Endodermal cell (in vitro differentiated cells): Measurements from ENCODE around the gene PATL1. TPM values are rescaled to one million over a fixed set of nuclear protein-coding genes. Genes with fewer than 3 reads are reported as not detected.

Experiments used
- DNase-seq: peaks from one replicate; pipeline ENCODE4 v3.0.0-alpha.2; 2017
- H3K27ac ChIP-seq: 2 replicates; pipeline ENCODE4 v1.5.1; 2013; ENCODE audit warnings: mild to moderate bottlenecking, low read depth, low read length, moderate library complexity
- H3K27me3 ChIP-seq: 2 replicates; pipeline ENCODE4 v1.6.1; 2013; ENCODE audit warnings: mild to moderate bottlenecking, low read length, moderate library complexity; ENCODE audit not compliant: insufficient read depth, control insufficient read depth, poor library complexity, severe bottlenecking
- H3K36me3 ChIP-seq: 2 replicates; pipeline ENCODE4 v1.7.0; 2013; ENCODE audit warnings: mild to moderate bottlenecking, low read length, moderate library complexity; ENCODE audit not compliant: control insufficient read depth, insufficient read depth
- H3K4me1 ChIP-seq: one replicate; pipeline ENCODE4 v1.7.0; 2013; ENCODE audit warnings: low read length; ENCODE audit not compliant: control insufficient read depth, insufficient read depth
- H3K4me3 ChIP-seq: 2 replicates; pipeline ENCODE4 v1.5.1; 2013; ENCODE audit warnings: mild to moderate bottlenecking, low read length, moderate library complexity
- H3K9ac ChIP-seq: 2 replicates; pipeline ENCODE4 v1.6.1; 2013; ENCODE audit warnings: mild to moderate bottlenecking, low read length, moderate library complexity; ENCODE audit not compliant: poor library complexity, severe bottlenecking; ENCODE audit errors: extremely low read depth
- H3K9me3 ChIP-seq: 2 replicates; pipeline ENCODE4 v1.6.1; 2013; ENCODE audit warnings: mild to moderate bottlenecking, low read length, moderate library complexity; ENCODE audit not compliant: control insufficient read depth
- H3K27ac Mint-ChIP-seq: 2 replicates; pipeline ENCODE4 v1.8.0; 2020; ENCODE audit warnings: mixed read lengths
- H3K27me3 Mint-ChIP-seq: 2 replicates; pipeline ENCODE4 v1.8.0; 2021; ENCODE audit warnings: mild to moderate bottlenecking, mixed read lengths; ENCODE audit not compliant: insufficient read depth
- H3K36me3 Mint-ChIP-seq: 2 replicates; pipeline ENCODE4 v1.8.0; 2020; ENCODE audit warnings: low read depth, mixed read lengths
- H3K4me1 Mint-ChIP-seq: 2 replicates; pipeline ENCODE4 v1.8.0; 2020; ENCODE audit warnings: mixed read lengths
- H3K4me3 Mint-ChIP-seq: 2 replicates; pipeline ENCODE4 v1.8.0; 2020; ENCODE audit warnings: mild to moderate bottlenecking, moderate library complexity, mixed read lengths
- H3K9me3 Mint-ChIP-seq: 2 replicates; pipeline ENCODE4 v1.8.0; 2020; ENCODE audit warnings: mild to moderate bottlenecking, mixed read lengths
- CTCF ChIP-seq: fragments of 200-600 bp; sonication (generic); conservative IDR thresholded peaks from 2 replicates; pipeline ENCODE4 v1.5.0; 2021; ENCODE audit warnings: antibody characterized with exemption, mild to moderate bottlenecking
- WGBS, 2 experiments: methylation state at CpG; one replicate each; pipeline versions ENCODE4 v1.1.5 to v1.1.7; 2013; ENCODE audit warnings: missing lambda C conversion rate in 2 of 2, mixed read lengths in 1 of 2; ENCODE audit not compliant: insufficient coverage in 1 of 2, insufficient read length in 1 of 2; 5-methylcytosine and 5-hydroxymethylcytosine counted together
- total RNA-seq, 2 donors: library from RNA; stranded (reverse); fragmentation: NEBNext Ultra II Directional in 1 of 2; extraction: Animal tissue kit (Norgen Biotek cat#: 25700) in 1 of 2; gene quantifications; 2 replicates in 1 of 2; 3 replicates in 1 of 2; pipeline ENCODE4 v1.2.1, GENCODE V29; 2021

Gene PATL1
- total RNA-seq, 2 donors from 2014 or later: 41.0 to 45.7 TPM

GRCh38 chr11:59647245-59647980 lies 21.4 kb downstream of the PATL1 start:
- peaks cover 93% of the 10 kb centered on the region for H3K36me3 Mint-ChIP-seq
- H3K4me3 Mint-ChIP-seq: no peak overlapping the region
- TF ChIP-seq CTCF: no peak
- H3K36me3 ChIP-seq: peaks cover 96% of the 10 kb centered on the region
- no peak overlapping the region for H3K4me3 ChIP-seq
- no peaks in the 10 kb centered on the region for H3K27me3 ChIP-seq
- H3K27ac Mint-ChIP-seq: no peak overlapping the region
- no peaks in the 10 kb centered on the region for H3K27me3 Mint-ChIP-seq
- 87 to 91% methylated on average over 2 to 3 of the region's 3 CpGs for WGBS, 2 experiments
- peaks cover 13% of the 10 kb centered on the region for H3K9me3 ChIP-seq
- no peak overlapping the region for H3K9ac ChIP-seq
- H3K9me3 Mint-ChIP-seq: peaks cover 15% of the 10 kb centered on the region
- H3K4me1 ChIP-seq: no peaks in the 10 kb centered on the region
- DNase-seq: no peak
- no peak overlapping the region for H3K27ac ChIP-seq
- peaks cover 8% of the 10 kb centered on the region for H3K4me1 Mint-ChIP-seq

GRCh38 chr11:59644528-59644927 lies 24.3 kb downstream of the PATL1 start:
- TF ChIP-seq CTCF: no peak
- no peaks in the 10 kb centered on the region for H3K27me3 ChIP-seq
- Mint-ChIP-seq H3K27me3 (no peaks in the 10 kb centered on the region), H3K27ac (no peak overlapping the region), H3K9me3 (peaks cover 15% of the 10 kb centered on the region), H3K4me1 (peaks cover 8% of the 10 kb centered on the region), H3K4me3 (no peak overlapping the region), H3K36me3 (peaks cover 93% of the 10 kb centered on the region)
- H3K36me3 ChIP-seq: peaks cover 96% of the 10 kb centered on the region
- H3K9ac ChIP-seq: no peak overlapping the region
- H3K4me3 ChIP-seq: no peak overlapping the region
- peaks cover 13% of the 10 kb centered on the region for H3K9me3 ChIP-seq
- WGBS, 2 experiments: 98 to 100% methylated on average over 1 to 3 of the region's 3 CpGs
- H3K27ac ChIP-seq: no peak overlapping the region
- H3K4me1 ChIP-seq: no peaks in the 10 kb centered on the region
- no peak for DNase-seq

GRCh38 chr11:59643390-59643789 lies 25.4 kb downstream of the PATL1 start:
- H3K27ac ChIP-seq: no peak overlapping the region
- peaks cover 8% of the 10 kb centered on the region for H3K4me1 Mint-ChIP-seq
- peaks cover 15% of the 10 kb centered on the region for H3K9me3 Mint-ChIP-seq
- H3K9me3 ChIP-seq: peaks cover 13% of the 10 kb centered on the region
- no peaks in the 10 kb centered on the region for H3K27me3 Mint-ChIP-seq
- no peak for TF ChIP-seq CTCF
- H3K4me3 ChIP-seq: no peak overlapping the region
- H3K27me3 ChIP-seq: no peaks in the 10 kb centered on the region
- H3K36me3 ChIP-seq: peaks cover 96% of the 10 kb centered on the region
- no peak for DNase-seq
- H3K4me3 Mint-ChIP-seq: no peak overlapping the region
- peaks cover 93% of the 10 kb centered on the region for H3K36me3 Mint-ChIP-seq
- H3K27ac Mint-ChIP-seq: no peak overlapping the region
- no peaks in the 10 kb centered on the region for H3K4me1 ChIP-seq
- no peak overlapping the region for H3K9ac ChIP-seq
- 91 to 100% methylated on average over 1 to 3 of the region's 3 CpGs for WGBS, 2 experiments
